ENCODE data around the gene ACBD4. TPM values are rescaled to one million over a fixed set of nuclear protein-coding genes. Genes with fewer than 3 reads are reported as not detected.

The ACBD4 gene
- total and polyA plus RNA-seq, 2 of the 13 experiments (the other 11 are each of a cell fraction or from before 2014, with no cell fraction given) = 16.1 to 26.9 TPM

DNA sequence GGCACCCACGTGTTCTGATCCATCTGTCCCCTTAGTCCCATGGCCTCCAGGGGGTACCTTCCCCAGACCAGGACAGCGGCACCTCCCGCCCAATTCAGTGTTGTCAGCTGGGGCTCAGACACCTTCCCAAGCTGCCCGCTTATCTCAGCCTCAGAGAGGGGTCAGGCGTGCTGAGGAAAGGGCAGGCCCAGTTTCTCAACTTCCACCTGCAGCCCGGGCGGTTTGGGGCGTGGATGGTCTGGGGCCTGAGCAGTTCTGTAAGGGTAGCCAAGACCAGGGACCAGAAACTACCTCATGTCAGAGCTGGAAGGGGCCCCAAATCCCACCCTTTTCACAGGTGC is 8.3 kb upstream of the ACBD4 start (continued):
- TF ChIP-seq ATF7 (IDR thresholded peaks at IDR 0.05) = no peak
- TF ChIP-seq ATF7 (CRISPR knock-in tag; IDR thresholded peaks at IDR 0.05) = 0 out of 2 replicates have a peak, but pooled peaks have one; percentile 47
- TF ChIP-seq ZFP82 (CRISPR knock-in tag; IDR thresholded peaks at IDR 0.05; ENCODE audit: borderline replicate concordance) = no peak
- TF ChIP-seq, protein P1, sequence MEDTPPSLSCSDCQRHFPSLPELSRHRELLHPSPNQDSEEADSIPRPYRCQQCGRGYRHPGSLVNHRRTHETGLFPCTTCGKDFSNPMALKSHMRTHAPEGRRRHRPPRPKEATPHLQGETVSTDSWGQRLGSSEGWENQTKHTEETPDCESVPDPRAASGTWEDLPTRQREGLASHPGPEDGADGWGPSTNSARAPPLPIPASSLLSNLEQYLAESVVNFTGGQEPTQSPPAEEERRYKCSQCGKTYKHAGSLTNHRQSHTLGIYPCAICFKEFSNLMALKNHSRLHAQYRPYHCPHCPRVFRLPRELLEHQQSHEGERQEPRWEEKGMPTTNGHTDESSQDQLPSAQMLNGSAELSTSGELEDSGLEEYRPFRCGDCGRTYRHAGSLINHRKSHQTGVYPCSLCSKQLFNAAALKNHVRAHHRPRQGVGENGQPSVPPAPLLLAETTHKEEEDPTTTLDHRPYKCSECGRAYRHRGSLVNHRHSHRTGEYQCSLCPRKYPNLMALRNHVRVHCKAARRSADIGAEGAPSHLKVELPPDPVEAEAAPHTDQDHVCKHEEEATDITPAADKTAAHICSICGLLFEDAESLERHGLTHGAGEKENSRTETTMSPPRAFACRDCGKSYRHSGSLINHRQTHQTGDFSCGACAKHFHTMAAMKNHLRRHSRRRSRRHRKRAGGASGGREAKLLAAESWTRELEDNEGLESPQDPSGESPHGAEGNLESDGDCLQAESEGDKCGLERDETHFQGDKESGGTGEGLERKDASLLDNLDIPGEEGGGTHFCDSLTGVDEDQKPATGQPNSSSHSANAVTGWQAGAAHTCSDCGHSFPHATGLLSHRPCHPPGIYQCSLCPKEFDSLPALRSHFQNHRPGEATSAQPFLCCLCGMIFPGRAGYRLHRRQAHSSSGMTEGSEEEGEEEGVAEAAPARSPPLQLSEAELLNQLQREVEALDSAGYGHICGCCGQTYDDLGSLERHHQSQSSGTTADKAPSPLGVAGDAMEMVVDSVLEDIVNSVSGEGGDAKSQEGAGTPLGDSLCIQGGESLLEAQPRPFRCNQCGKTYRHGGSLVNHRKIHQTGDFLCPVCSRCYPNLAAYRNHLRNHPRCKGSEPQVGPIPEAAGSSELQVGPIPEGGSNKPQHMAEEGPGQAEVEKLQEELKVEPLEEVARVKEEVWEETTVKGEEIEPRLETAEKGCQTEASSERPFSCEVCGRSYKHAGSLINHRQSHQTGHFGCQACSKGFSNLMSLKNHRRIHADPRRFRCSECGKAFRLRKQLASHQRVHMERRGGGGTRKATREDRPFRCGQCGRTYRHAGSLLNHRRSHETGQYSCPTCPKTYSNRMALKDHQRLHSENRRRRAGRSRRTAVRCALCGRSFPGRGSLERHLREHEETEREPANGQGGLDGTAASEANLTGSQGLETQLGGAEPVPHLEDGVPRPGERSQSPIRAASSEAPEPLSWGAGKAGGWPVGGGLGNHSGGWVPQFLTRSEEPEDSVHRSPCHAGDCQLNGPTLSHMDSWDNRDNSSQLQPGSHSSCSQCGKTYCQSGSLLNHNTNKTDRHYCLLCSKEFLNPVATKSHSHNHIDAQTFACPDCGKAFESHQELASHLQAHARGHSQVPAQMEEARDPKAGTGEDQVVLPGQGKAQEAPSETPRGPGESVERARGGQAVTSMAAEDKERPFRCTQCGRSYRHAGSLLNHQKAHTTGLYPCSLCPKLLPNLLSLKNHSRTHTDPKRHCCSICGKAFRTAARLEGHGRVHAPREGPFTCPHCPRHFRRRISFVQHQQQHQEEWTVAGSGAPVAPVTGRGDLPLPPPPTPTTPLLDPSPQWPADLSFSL (CRISPR knock-in tag; IDR thresholded peaks at IDR 0.05) = no peak
- 0 out of 2 replicates have a peak, but pooled peaks have one; percentile 18 for TF ChIP-seq ZNF788 (CRISPR knock-in tag; IDR thresholded peaks at IDR 0.05; ENCODE audit: borderline replicate concordance)
- no peak for TF ChIP-seq ZSCAN31 (CRISPR knock-in tag; IDR thresholded peaks at IDR 0.05; ENCODE audit: low read depth)
- no peak for TF ChIP-seq ZNF296 (CRISPR knock-in tag; conservative IDR thresholded peaks at IDR 0.05)
- no peak; the same call in 1 of the 2 replicates for TF ChIP-seq TBX2 (CRISPR knock-in tag; IDR thresholded peaks at IDR 0.05; ENCODE audit: borderline replicate concordance)
- no peak for TF ChIP-seq ZBTB7B (CRISPR knock-in tag; IDR thresholded peaks at IDR 0.05)
- TF ChIP-seq SNAI1 (CRISPR knock-in tag; IDR thresholded peaks at IDR 0.05; ENCODE audit: borderline replicate concordance) = no peak
- TF ChIP-seq STAG1 (CRISPR knock-in tag; IDR thresholded peaks at IDR 0.05) = no peak
- TF ChIP-seq, protein P2, sequence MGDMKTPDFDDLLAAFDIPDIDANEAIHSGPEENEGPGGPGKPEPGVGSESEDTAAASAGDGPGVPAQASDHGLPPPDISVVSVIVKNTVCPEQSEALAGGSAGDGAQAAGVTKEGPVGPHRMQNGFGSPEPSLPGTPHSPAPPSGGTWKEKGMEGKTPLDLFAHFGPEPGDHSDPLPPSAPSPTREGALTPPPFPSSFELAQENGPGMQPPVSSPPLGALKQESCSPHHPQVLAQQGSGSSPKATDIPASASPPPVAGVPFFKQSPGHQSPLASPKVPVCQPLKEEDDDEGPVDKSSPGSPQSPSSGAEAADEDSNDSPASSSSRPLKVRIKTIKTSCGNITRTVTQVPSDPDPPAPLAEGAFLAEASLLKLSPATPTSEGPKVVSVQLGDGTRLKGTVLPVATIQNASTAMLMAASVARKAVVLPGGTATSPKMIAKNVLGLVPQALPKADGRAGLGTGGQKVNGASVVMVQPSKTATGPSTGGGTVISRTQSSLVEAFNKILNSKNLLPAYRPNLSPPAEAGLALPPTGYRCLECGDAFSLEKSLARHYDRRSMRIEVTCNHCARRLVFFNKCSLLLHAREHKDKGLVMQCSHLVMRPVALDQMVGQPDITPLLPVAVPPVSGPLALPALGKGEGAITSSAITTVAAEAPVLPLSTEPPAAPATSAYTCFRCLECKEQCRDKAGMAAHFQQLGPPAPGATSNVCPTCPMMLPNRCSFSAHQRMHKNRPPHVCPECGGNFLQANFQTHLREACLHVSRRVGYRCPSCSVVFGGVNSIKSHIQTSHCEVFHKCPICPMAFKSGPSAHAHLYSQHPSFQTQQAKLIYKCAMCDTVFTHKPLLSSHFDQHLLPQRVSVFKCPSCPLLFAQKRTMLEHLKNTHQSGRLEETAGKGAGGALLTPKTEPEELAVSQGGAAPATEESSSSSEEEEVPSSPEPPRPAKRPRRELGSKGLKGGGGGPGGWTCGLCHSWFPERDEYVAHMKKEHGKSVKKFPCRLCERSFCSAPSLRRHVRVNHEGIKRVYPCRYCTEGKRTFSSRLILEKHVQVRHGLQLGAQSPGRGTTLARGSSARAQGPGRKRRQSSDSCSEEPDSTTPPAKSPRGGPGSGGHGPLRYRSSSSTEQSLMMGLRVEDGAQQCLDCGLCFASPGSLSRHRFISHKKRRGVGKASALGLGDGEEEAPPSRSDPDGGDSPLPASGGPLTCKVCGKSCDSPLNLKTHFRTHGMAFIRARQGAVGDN (CRISPR knock-in tag; IDR thresholded peaks at IDR 0.05) = no peak
- TF ChIP-seq, protein P3, sequence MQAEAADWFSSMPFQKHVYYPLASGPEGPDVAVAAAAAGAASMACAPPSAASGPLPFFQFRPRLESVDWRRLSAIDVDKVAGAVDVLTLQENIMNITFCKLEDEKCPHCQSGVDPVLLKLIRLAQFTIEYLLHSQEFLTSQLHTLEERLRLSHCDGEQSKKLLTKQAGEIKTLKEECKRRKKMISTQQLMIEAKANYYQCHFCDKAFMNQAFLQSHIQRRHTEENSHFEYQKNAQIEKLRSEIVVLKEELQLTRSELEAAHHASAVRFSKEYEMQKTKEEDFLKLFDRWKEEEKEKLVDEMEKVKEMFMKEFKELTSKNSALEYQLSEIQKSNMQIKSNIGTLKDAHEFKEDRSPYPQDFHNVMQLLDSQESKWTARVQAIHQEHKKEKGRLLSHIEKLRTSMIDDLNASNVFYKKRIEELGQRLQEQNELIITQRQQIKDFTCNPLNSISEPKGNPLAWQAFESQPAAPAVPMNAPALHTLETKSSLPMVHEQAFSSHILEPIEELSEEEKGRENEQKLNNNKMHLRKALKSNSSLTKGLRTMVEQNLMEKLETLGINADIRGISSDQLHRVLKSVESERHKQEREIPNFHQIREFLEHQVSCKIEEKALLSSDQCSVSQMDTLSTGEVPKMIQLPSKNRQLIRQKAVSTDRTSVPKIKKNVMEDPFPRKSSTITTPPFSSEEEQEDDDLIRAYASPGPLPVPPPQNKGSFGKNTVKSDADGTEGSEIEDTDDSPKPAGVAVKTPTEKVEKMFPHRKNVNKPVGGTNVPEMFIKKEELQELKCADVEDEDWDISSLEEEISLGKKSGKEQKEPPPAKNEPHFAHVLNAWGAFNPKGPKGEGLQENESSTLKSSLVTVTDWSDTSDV (CRISPR knock-in tag; IDR thresholded peaks at IDR 0.05) = 0 out of 2 replicates have a peak, but pooled peaks have one; percentile 70
- TF ChIP-seq SMYD3 (CRISPR knock-in tag; IDR thresholded peaks at IDR 0.05) = no peak
- no peak for TF ChIP-seq ELF3 (CRISPR knock-in tag; IDR thresholded peaks at IDR 0.05)
- TF ChIP-seq ZIK1 (CRISPR knock-in tag; IDR thresholded peaks at IDR 0.05; ENCODE audit: borderline replicate concordance, low read depth) = no peak
